Measurements from ENCODE around the gene NOL8.

DNA sequence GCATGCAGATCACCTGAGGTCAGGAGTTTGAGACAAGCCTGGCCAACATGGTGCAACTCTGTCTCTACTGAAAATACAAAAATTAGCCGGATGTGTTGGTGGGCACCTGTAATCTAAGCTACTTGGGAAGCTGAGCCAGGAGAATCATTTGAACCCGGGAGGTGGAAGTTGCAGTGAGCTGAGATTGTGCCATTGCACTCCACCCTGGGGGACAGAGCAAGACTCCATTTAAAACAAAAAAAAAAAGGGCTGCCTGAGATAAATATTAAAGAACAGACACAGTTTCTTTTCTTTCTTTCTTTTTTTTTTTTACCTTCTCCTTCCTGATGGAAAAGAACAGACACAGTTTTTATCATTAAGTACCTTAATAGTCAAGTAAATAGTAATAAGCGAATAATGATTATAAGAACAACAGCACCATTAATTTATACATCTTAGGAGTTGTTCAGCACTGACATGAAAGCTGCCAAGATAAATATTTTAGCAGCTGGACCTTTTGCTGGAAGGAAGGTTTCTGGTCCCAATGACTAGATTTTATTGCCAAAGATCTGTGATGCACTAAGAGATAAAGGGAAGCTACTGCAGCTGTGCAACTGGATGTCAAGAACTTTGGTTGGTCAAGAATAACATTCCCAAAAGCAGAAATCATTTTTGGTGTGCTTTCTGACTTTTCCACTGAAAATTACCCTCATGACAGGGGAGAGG lies 7.6 kb upstream of the NOL8 start:
- TF ChIP-seq, protein P1, sequence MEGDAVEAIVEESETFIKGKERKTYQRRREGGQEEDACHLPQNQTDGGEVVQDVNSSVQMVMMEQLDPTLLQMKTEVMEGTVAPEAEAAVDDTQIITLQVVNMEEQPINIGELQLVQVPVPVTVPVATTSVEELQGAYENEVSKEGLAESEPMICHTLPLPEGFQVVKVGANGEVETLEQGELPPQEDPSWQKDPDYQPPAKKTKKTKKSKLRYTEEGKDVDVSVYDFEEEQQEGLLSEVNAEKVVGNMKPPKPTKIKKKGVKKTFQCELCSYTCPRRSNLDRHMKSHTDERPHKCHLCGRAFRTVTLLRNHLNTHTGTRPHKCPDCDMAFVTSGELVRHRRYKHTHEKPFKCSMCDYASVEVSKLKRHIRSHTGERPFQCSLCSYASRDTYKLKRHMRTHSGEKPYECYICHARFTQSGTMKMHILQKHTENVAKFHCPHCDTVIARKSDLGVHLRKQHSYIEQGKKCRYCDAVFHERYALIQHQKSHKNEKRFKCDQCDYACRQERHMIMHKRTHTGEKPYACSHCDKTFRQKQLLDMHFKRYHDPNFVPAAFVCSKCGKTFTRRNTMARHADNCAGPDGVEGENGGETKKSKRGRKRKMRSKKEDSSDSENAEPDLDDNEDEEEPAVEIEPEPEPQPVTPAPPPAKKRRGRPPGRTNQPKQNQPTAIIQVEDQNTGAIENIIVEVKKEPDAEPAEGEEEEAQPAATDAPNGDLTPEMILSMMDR (IDR thresholded peaks at IDR 0.05) = no peak
- no peak for TF ChIP-seq EZH2 (IDR thresholded peaks at IDR 0.05; ENCODE audit: borderline replicate concordance, insufficient read depth, low read depth, low read length, poor library complexity, severe bottlenecking)
